GM12892 (cell line): ENCODE measurements around the gene METTL24. TPM values are rescaled to one million over a fixed set of nuclear protein-coding genes. Genes with fewer than 3 reads are reported as not detected.

ENCODE experiments used
- DNase-seq: peaks from one replicate; pipeline ENCODE4 v3.0.0; 2011; ENCODE audit not compliant: insufficient read length
- FAIRE-seq: peaks from 2 replicates; lab custom pipeline; 2011; peaks lifted over from hg19 to GRCh38; lab: Jason Lieb, UNC
- POLR2A ChIP-seq: IDR thresholded peaks from 2 replicates; pipeline ENCODE4 v1.6.1; 2011; ENCODE audit warnings: low read depth, low read length, control low read depth
- POLR2AphosphoS5 ChIP-seq: IDR thresholded peaks from 2 replicates; pipeline ENCODE4 v1.6.1; 2011; ENCODE audit warnings: low read depth, low read length, control low read depth
- TAF1 ChIP-seq: IDR thresholded peaks from 2 replicates; pipeline ENCODE4 v1.6.1; 2011; ENCODE audit warnings: low read depth, mild to moderate bottlenecking, control low read depth, low read length, borderline replicate concordance
- polyA plus RNA-seq: library from polyadenylated mRNA; unstranded; fragments of >200 nt; gene quantifications from one replicate; pipeline ENCODE4 v1.2.1, GENCODE V29; 2012; ENCODE audit warnings: missing spikeins, inconsistent platforms; ENCODE audit not compliant: missing spikeins

The METTL24 gene, protein sequence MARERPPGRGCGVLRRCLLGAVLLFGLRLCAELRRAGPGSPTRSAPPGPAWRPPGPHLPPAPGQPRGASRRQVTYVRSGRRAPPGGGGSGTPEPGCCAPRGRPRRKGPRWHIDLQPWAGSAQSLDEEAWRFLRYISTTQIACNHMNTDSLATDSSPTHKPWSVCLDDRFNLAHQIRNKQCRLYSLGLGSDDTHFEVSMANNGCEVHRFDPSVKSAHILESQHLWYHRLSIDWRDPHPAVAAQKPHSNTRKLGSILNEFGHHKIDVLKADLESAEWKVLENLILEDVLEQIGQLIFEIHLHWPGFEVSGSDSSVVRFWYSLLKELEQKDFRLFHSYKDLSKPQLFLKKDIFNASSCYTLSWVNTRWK
- not detected for polyA plus RNA-seq

DNA sequence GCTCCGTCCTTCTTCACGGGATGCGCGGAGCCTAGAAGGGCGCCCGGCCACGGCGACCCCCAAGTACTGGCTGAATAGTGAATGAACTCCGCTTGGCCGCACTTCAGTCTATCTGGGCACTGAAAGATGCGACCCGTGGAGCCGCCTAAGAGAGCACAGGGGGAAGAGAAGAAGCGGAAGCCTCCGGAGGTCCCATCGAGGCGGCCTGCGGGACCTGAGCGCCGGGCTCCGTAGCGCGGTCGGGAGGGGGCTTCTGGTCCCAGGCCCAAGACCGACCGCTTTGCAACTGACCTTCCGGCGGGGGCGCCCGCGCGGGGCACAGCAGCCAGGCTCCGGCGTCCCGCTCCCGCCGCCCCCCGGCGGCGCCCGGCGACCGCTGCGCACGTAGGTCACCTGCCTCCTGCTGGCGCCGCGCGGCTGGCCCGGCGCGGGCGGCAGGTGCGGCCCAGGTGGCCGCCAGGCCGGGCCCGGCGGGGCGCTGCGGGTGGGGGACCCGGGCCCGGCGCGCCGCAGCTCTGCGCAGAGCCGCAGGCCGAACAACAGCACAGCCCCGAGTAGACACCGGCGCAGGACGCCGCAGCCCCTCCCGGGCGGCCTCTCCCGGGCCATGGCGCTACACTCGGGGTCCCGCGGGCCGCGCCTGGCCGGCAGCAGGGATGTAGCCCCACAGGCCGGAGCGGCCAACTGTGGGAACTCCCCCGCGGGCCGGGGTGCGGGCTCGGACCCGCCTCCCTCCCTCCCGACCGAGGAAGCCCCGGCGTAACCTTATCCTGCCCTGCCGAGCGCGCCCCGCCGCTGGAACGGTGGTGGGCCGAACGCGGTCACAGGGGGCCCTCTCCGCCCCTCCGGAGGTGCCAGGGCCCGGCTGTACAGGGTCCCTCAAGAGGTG, at the start of gene METTL24:
TSS of gene METTL24 (minus strand) at position 686 of the 889 bp plus-strand sequence. CDS start at position 609, 77 bp downstream.
- DNase-seq (peak; percentile 12), FAIRE-seq (no peak)
- no peak for TF ChIP-seq POLR2A
- TF ChIP-seq TAF1 = no peak
- TF ChIP-seq POLR2AphosphoS5 = no peak

DNA sequence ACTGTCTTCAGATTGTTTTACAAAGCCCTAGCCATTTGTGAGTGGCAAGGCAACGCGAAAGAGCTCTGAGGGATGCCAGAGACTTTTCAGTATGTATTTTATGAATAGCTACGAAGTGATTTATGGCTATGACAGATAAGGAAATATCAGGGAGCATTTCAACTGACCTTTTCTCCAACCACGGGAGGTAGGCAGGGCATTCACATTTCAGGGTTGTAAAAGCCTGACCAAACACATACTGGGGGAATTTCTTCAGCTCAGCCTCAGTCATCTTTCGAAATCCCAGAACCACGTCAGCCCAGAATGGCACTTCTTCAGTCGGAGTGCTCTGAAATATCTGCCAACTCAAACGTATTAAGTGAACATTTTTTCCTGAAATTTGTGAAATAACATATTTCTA, 46.5 kb upstream of the METTL24 start:
- DNase-seq (no peak), FAIRE-seq (no peak)

DNA sequence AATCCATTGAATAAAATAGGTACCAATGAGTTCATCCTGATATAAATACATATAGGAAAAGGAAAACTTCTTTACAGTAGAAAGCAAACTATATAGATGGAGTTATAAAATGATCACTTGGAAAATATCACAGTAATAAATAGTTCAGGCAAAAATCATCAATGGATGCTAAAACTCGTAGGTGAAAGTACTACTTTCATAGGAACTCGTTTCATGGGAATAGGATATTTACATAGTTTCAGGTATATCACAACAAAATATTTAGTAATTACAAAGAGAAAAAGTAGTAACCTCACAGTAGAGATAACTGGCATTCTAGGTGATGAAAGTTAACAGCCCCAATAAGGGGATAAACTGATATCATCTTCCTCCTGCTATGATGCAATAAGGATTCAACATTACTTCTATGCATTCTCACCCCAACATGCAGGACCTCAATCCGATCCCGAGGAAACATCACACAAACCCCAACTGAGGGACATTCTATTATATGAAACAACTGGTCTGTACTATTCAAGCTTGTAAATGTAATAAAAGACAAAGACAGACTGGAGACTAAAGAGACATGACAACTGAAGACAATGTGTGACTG, 43.5 kb upstream of the METTL24 start:
- no peak for TF ChIP-seq POLR2A
- TF ChIP-seq TAF1 = no peak
- TF ChIP-seq POLR2AphosphoS5 = no peak
- DNase-seq = no peak
- FAIRE-seq = no peak

More for the DNA sequence above, 46.5 kb upstream of the METTL24 start:
- TF ChIP-seq TAF1 = no peak
- no peak for TF ChIP-seq POLR2A
- TF ChIP-seq POLR2AphosphoS5 = no peak

DNA sequence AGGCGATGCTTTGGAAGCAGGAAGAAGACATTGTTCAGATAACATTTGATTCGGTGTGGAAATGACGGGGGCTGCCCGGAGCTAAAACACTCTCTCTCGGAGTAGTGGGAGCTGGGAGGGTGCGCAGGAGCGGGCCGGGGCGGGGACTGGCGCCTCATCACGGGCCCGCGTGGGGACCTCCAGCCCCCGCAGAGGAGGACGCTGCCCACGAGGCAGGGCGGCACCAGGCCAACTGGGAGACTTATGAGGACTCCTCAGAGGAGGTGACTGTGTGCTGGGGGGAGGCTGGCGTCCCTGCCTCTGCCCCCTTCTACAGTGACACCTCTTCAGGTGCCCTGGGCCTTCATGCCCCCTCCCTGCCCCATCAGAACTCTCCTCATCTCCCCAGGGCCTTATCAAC, 42.1 kb upstream of the METTL24 start:
- no peak for FAIRE-seq
- no peak for TF ChIP-seq POLR2A
- no peak for TF ChIP-seq TAF1
- TF ChIP-seq POLR2AphosphoS5 = no peak
- no peak for DNase-seq

DNA sequence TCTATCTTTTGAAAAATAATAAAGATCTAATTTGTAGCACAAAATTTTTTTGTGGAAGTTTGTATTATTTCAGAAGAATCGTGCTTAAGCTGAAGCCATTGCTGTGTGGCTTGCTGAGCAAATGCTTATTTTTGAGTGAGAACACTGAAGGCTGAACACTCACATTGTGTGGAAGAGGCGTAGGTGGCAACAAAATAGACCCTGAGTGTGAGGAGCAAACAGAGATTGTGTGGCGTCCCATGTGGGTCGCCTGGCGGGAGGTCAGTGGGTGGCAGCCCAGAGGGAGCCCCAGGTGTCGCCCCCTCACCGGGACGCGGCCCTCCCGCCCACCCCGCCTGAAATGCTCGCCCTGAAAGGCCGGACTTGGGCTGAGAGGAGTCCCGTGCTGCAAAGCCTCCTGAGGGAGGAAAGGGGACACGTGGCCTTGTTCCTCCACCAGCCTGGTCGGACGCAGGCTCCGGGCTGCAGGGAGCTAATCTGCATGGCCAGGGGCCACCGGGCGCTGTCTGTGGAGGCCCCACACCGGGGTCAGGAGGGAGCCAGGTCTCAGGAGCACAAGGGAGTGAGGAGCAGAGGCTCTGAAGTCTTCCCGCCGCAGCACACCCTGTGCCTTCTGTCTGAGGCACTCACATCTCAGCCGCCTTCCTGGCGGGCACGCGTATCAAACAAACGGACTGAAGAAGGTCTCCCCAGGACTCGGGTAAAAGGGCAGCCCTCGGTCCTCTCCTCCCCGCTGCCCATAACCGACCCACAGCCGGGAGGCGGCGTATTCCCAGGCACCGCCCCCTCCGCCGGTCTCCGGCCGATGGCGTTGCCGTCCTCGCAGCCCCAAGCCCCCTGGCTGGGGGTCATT, 41.3 kb upstream of the METTL24 start:
- TF ChIP-seq TAF1 (no peak), POLR2AphosphoS5 (no peak), POLR2A (no peak)

DNA sequence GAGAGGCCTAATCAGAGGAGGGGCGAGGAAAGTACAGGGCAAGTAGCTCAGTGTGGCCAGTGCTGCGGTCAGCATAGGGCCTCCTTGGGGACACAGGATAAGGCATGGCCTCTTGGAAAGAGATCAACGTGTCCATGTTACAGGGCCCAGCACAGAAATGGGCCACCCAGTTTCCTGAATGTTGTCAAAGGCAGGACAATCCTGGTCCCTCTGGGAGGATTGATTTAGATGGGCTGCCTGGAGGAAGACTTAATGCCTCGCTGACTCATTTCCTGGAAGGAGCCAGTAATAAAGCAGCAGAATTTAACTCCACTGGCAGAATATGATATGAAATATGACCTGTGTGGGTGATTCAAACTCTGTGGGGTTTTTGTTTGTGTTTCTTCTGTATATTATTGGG, 40.6 kb upstream of the METTL24 start:
- TF ChIP-seq POLR2A (no peak), POLR2AphosphoS5 (no peak), TAF1 (no peak)
- FAIRE-seq (no peak), DNase-seq (no peak)

More for the DNA sequence above, 41.3 kb upstream of the METTL24 start:
- DNase-seq = no peak
- FAIRE-seq = no peak

DNA sequence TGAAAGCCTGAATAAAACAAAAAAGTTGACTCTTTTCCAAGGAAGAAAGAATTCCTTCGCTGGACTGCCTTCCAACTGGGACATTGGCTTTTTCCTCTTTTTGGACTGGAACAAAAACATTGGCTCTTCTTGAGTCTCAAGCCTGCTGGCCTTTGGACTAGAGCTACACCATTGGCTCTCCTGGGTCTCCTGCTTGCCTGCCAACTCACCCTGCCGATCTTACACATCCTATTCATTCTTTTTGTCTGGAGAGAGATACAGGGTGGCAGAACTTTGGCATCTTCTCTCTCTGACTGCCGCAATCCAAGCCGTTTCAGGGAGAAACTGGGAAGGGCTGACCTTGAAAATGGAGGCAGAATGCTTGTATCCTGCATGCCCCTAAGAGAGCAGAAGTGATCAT, 37.1 kb upstream of the METTL24 start:
- TF ChIP-seq POLR2A (no peak), TAF1 (no peak), POLR2AphosphoS5 (no peak)
- FAIRE-seq = no peak
- DNase-seq = no peak

DNA sequence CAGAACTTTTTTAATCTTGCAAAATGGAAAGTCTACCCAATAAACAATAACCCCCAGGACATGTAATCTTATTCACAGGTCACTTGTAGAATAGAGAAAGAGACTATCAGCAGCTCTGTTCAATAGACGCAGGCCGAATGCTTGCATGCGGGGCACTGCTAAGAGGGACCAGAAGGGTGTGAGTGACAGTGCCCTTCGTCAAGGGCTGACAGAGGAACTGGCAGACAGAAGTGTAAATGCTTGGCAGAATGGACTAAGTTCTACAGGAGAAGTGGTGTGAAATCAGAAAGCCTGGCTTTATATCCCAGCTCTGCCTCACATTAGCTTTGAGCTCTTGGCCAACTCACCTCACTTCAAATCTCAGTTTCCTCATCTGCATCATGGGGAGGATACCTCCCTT, 36.3 kb upstream of the METTL24 start:
- DNase-seq (no peak), FAIRE-seq (no peak)
- TF ChIP-seq POLR2AphosphoS5 (no peak), TAF1 (no peak), POLR2A (no peak)

DNA sequence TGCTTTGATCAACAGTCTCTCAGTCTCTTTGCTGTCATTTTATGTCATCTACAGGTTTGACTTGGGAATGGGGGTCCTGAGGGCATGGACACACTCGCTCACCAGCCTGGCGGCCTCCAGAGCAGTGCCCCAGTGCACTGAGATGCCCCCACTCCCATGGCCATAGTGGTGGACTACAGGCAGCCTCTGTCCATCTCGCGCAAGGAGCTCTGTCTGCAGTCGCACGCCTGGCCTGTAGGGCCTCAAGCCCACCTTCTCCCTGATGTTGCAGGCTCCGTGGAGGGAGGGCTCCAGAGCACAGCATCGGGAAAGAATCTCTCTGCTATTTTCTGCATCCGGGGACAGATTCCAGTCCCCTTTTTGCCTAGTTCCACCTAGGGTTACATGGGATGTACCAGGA, 34.6 kb upstream of the METTL24 start:
- no peak for FAIRE-seq
- DNase-seq = no peak

DNA sequence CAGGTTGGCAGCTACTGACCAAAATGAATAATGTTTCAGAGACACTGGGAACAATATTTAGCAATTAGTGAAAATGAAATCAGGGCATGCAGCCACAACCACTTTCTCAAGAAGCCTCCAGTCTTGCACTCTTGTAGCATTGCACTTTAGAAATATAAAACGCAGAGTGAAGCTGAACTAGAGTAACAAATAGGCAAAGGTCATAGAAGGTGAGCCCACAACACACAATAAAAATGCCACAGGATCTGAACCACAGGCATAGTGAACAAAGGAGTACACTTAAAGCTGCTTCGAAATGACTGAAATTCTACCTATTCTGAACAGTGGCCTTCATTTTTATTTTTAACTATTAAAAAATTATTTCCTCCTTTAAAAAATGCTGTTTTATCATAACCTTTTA, 32.3 kb upstream of the METTL24 start:
- FAIRE-seq = peak; percentile 71
- TF ChIP-seq POLR2A (no peak), POLR2AphosphoS5 (no peak), TAF1 (no peak)
- no peak for DNase-seq

More for the DNA sequence above, 34.6 kb upstream of the METTL24 start:
- TF ChIP-seq TAF1 = no peak
- TF ChIP-seq POLR2AphosphoS5 = no peak
- no peak for TF ChIP-seq POLR2A
